Panc1 (cell line): ENCODE results near the gene CASTOR1. TPM values are rescaled to one million over a fixed set of nuclear protein-coding genes. Genes with fewer than 3 reads are reported as not detected.

Experiments
- ATAC-seq: fragments of 200-7000 bp; cut with Tn5 transposase; 2 replicates; pipeline ENCODE4 v1.9.1; 2020; ENCODE audit warnings: mild to moderate bottlenecking, moderate library complexity
- BruUV-seq: library from RNA; stranded (reverse); fragments of 400-500 nt; replicated peaks from 2 replicates; lab custom pipeline; 2021; lab: Mats Ljungman, UMichigan
- CTCF ChIA-PET: fragments of 300-600 bp; sonication (Branson Sonifier 250); formaldehyde crosslinking; loops from one replicate; lab custom pipeline; 2022; ENCODE audit warnings: antibody characterized with exemption; lab: Charles Lee
- POLR2A ChIA-PET: fragments of 300-600 bp; sonication (Branson Sonifier 250); formaldehyde crosslinking; loops from one replicate; lab custom pipeline; 2022; ENCODE audit warnings: antibody characterized with exemption; lab: Charles Lee
- DNase-seq: peaks from one replicate; pipeline ENCODE4 v3.0.0-alpha.2; 2010; ENCODE audit warnings: low read depth, low spot score
- H3K27ac ChIP-seq: 2 replicates; pipeline ENCODE4 v1.5.1; 2011; ENCODE audit warnings: mild to moderate bottlenecking, low read length, inconsistent platforms
- H3K27me3 ChIP-seq: fragments of 200-500 bp; sonication (Bioruptor generic); 2 replicates; pipeline ENCODE4 v1.6.0; 2014; ENCODE audit warnings: low read length, inconsistent platforms; ENCODE audit not compliant: control insufficient read depth, insufficient read depth
- H3K36me3 ChIP-seq: fragments of 200-500 bp; sonication (Bioruptor generic); 2 replicates; pipeline ENCODE4 v1.5.1; 2014; ENCODE audit warnings: inconsistent platforms, mild to moderate bottlenecking, low read length, moderate library complexity; ENCODE audit not compliant: control insufficient read depth, insufficient read depth
- H3K4me1 ChIP-seq: 2 replicates; pipeline ENCODE4 v1.5.1; 2011; ENCODE audit warnings: inconsistent platforms, mild to moderate bottlenecking, low read length, moderate library complexity; ENCODE audit not compliant: control insufficient read depth, insufficient read depth
- H3K4me3 ChIP-seq, 2 experiments: 2 replicates each; pipeline ENCODE4 v1.5.1; 2011 to 2012; ENCODE audit warnings: low read depth in 2 of 2, low read length in 2 of 2, mild to moderate bottlenecking in 2 of 2, inconsistent platforms in 1 of 2, moderate library complexity in 1 of 2
- H3K9me3 ChIP-seq: fragments of 200-500 bp; sonication (Bioruptor generic); 2 replicates; pipeline ENCODE4 v1.5.1; 2014; ENCODE audit warnings: low read depth, mild to moderate bottlenecking, inconsistent platforms, low read length, moderate library complexity; ENCODE audit not compliant: control insufficient read depth, insufficient read depth
- POLR2AphosphoS5 ChIP-seq: IDR thresholded peaks from 2 replicates; pipeline ENCODE4 v1.6.1; 2012; ENCODE audit warnings: mild to moderate bottlenecking, low read depth, low read length, moderate library complexity
- SIN3A ChIP-seq: IDR thresholded peaks from 2 replicates; pipeline ENCODE4 v1.6.1; 2012; ENCODE audit warnings: low read depth, mild to moderate bottlenecking, low read length, moderate library complexity, borderline replicate concordance; ENCODE audit not compliant: insufficient read depth
- TCF7L2 ChIP-seq: IDR thresholded peaks from 2 replicates; pipeline ENCODE4 v1.6.1; 2011; ENCODE audit warnings: mild to moderate bottlenecking, low read depth, low read length, inconsistent platforms
- in situ Hi-C: cut with HindIII; loops from 2 replicates; pipeline ENCODE4 v1.10.0; 2016; ENCODE audit warnings: low sequenced_read_pairs, low pct_unique_long_range_greater_than_20kb
- intact Hi-C: fragments of 100-400 bp; cut with micrococcal nuclease; formaldehyde crosslinking; loops from one replicate; pipeline ENCODE4 v1.10.0; 2022; ENCODE audit not compliant: unreplicated experiment
- total RNA-seq: library from RNA; stranded (reverse); gene quantifications from one replicate; pipeline ENCODE4 v1.2.1, GENCODE V29; 2021; ENCODE audit not compliant: unreplicated experiment
- TF ChIP-seq, protein P1 (sequence below): fragments of 450-650 bp; IDR thresholded peaks from 2 replicates; pipeline ENCODE4 v1.5.1; 2017; ENCODE audit warnings: mild to moderate bottlenecking
- TF ChIP-seq, protein P2 (sequence below), 2 experiments: IDR thresholded peaks; 2 replicates each; pipeline ENCODE4 v1.6.1; 2011 to 2012; ENCODE audit warnings: low read depth in 2 of 2, control low read depth in 1 of 2, low read length in 1 of 2, mild to moderate bottlenecking in 1 of 2, moderate library complexity in 1 of 2; ENCODE audit not compliant: insufficient read depth in 1 of 2

CASTOR1 gene
- total RNA-seq, 1 experiment from 2014 or later, result 6.7 TPM

DNA sequence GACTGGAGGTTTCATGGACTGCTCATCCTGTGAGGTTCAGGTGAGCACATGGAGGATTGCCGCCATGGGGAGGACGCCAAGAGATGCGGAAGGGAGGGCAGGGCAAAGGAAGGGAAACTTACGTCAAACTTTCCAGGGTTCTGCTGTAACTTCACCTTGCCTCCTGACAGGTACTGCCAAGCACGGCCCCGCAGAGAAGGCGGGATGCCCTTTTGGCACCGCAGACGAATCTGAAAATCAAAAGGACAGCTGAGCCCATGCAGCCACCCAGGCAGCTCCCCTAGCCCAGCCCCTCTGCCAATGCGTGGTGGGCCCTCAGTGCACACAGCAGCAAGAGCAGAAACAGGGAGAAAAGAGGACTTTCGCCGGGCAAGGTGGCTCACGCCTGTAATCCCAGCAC is 10.0 kb upstream of the CASTOR1 start:
- Histone ChIP-seq H3K27ac (no peak overlapping the region), H3K9me3 (no peaks in the 10 kb centered on the region), H3K4me1 (no peaks in the 10 kb centered on the region), H3K27me3 (no peaks in the 10 kb centered on the region), H3K4me3 (no peak overlapping the region), H3K36me3 (no peaks in the 10 kb centered on the region)
- TF ChIP-seq, protein P1, sequence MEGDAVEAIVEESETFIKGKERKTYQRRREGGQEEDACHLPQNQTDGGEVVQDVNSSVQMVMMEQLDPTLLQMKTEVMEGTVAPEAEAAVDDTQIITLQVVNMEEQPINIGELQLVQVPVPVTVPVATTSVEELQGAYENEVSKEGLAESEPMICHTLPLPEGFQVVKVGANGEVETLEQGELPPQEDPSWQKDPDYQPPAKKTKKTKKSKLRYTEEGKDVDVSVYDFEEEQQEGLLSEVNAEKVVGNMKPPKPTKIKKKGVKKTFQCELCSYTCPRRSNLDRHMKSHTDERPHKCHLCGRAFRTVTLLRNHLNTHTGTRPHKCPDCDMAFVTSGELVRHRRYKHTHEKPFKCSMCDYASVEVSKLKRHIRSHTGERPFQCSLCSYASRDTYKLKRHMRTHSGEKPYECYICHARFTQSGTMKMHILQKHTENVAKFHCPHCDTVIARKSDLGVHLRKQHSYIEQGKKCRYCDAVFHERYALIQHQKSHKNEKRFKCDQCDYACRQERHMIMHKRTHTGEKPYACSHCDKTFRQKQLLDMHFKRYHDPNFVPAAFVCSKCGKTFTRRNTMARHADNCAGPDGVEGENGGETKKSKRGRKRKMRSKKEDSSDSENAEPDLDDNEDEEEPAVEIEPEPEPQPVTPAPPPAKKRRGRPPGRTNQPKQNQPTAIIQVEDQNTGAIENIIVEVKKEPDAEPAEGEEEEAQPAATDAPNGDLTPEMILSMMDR, result no peak
- TF ChIP-seq TCF7L2 (no peak), POLR2AphosphoS5 (no peak), SIN3A (no peak)
- TF ChIP-seq, protein P2, sequence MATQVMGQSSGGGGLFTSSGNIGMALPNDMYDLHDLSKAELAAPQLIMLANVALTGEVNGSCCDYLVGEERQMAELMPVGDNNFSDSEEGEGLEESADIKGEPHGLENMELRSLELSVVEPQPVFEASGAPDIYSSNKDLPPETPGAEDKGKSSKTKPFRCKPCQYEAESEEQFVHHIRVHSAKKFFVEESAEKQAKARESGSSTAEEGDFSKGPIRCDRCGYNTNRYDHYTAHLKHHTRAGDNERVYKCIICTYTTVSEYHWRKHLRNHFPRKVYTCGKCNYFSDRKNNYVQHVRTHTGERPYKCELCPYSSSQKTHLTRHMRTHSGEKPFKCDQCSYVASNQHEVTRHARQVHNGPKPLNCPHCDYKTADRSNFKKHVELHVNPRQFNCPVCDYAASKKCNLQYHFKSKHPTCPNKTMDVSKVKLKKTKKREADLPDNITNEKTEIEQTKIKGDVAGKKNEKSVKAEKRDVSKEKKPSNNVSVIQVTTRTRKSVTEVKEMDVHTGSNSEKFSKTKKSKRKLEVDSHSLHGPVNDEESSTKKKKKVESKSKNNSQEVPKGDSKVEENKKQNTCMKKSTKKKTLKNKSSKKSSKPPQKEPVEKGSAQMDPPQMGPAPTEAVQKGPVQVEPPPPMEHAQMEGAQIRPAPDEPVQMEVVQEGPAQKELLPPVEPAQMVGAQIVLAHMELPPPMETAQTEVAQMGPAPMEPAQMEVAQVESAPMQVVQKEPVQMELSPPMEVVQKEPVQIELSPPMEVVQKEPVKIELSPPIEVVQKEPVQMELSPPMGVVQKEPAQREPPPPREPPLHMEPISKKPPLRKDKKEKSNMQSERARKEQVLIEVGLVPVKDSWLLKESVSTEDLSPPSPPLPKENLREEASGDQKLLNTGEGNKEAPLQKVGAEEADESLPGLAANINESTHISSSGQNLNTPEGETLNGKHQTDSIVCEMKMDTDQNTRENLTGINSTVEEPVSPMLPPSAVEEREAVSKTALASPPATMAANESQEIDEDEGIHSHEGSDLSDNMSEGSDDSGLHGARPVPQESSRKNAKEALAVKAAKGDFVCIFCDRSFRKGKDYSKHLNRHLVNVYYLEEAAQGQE (IDR thresholded peaks at IDR 0.05; ENCODE audit: insufficient read depth in 1 of 2, low read depth in 2 of 2, low read length in 1 of 2), result no peak
- ChIA-PET CTCF (no interaction called here), POLR2A (no interaction called here)
- DNase-seq, result no peak
- BruUV-seq, result no TSS peak
- in situ Hi-C loops, result no loop called here
- intact Hi-C loops, result no loop called here
- ATAC-seq, result no peak

DNA sequence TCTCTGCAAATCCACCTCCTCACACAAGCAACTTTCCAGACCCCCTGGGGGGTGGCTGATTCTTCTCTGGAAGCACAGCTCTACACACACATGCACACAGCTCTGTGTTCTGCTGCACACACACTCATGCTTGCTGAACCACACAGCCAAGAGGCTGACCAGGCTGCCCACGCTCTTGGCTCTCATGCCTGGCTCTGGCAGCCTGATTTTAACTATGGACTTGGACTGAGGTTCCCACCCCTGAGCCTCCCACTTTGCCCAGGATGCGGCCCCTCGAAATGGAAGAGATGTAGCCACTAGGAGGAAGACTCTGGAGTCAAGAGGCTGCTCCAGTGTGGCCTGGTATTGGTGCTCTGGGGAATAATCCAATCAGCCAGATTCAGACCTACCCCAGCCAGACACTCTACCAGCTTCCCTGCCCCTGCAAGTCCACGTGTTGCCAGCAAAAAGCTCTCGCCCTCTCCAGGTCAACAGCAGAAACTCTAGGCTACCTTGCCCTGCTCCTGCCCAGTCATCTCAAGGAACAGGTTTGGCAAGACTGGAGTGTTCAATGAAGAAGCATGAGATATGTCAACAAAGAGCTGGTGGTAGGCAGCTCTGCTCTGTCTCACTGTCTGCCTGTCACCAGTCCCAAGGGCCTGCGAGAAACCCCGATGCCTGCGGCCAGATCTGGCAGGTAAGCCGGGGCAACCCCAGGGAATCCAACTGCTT is 8.8 kb upstream of the CASTOR1 start:
- intact Hi-C loops, result no loop called here

More for the DNA sequence above, 8.8 kb upstream of the CASTOR1 start:
- CTCF ChIA-PET, result no interaction called here
- Histone ChIP-seq H3K9me3 (no peaks in the 10 kb centered on the region), H3K4me3 (no peak overlapping the region), H3K27me3 (no peaks in the 10 kb centered on the region), H3K27ac (no peak overlapping the region), H3K4me1 (no peaks in the 10 kb centered on the region), H3K36me3 (no peaks in the 10 kb centered on the region)
- no TSS peak for BruUV-seq
- in situ Hi-C loops, result no loop called here
- POLR2A ChIA-PET, result no interaction called here
- DNase-seq, result no peak
- TF ChIP-seq SIN3A (no peak), POLR2AphosphoS5 (no peak), TCF7L2 (no peak)
- TF ChIP-seq, protein P1, result no peak
- TF ChIP-seq, protein P2 (IDR thresholded peaks at IDR 0.05; ENCODE audit: insufficient read depth in 1 of 2, low read depth in 2 of 2, low read length in 1 of 2), result no peak
- no peak for ATAC-seq
